ENCODE results near the gene PHF2. TPM values are rescaled to one million over a fixed set of nuclear protein-coding genes. Genes with fewer than 3 reads are reported as not detected.

Gene PHF2
- polyA plus RNA-seq, 3 donors, result 0.40 to 16.0 (median 0.97) TPM

GRCh38 chr9:93702261-93702660 lies 125.9 kb downstream of the PHF2 start:
- DNase-seq, result no peak
- Histone ChIP-seq H3K27ac (ENCODE audit: low read depth in 1 of 2, low read length in 2 of 2) (no peak overlapping the region), H3K4me2 (replicated peaks; ENCODE audit: extremely low read depth, low read length, poor library complexity, severe bottlenecking) (no peak overlapping the region), H3K4me3 (replicated peaks in 1 of 3; ENCODE audit: low read depth in 2 of 3, low read length in 3 of 3) (no peak overlapping the region), H2AFZ (ENCODE audit: insufficient read depth, low read depth, low read length, poor library complexity, severe bottlenecking) (no peak overlapping the region), H3K36me3 (replicated peaks in 1 of 2; ENCODE audit: control insufficient read depth in 1 of 2, insufficient read depth in 2 of 2, low read length in 2 of 2) (no peaks in the 10 kb centered on the region), H4K20me1 (ENCODE audit: insufficient read depth, low read length) (no peaks in the 10 kb centered on the region), H3K79me2 (ENCODE audit: insufficient read depth, low read length) (no peaks in the 10 kb centered on the region), H3K27me3 (ENCODE audit: control insufficient read depth in 2 of 2, insufficient read depth in 2 of 2, low read length in 2 of 2) (peaks cover 0 to 2% of the 10 kb centered on the region in 2 donors), H3K4me1 (ENCODE audit: control insufficient read depth in 1 of 2, insufficient read depth in 2 of 2, low read length in 2 of 2) (no peaks in the 10 kb centered on the region), H3K9me3 (replicated peaks in 1 of 2; ENCODE audit: control insufficient read depth in 1 of 2, insufficient read depth in 1 of 2, low read length in 2 of 2) (peaks cover 6 to 55% of the 10 kb centered on the region in 2 donors), H3K9ac (ENCODE audit: insufficient read depth, low read length, poor library complexity, severe bottlenecking) (no peak overlapping the region)
- Mint-ChIP-seq H3K4me1 (no peaks in the 10 kb centered on the region), H3K9me3 (peaks cover 22 to 52% (median 42%) of the 10 kb centered on the region in 7 donors), H3K4me3 (no peak overlapping the region), H3K36me3 (no peaks in the 10 kb centered on the region), H3K27ac (no peak overlapping the region), H3K27me3 (ENCODE audit: low read depth in 3 of 3) (peaks cover 3 to 7% (median 6%) of the 10 kb centered on the region in 3 donors)
- intact Hi-C loops (cut with micrococcal nuclease), result no loop called here
- TF ChIP-seq, protein P1, sequence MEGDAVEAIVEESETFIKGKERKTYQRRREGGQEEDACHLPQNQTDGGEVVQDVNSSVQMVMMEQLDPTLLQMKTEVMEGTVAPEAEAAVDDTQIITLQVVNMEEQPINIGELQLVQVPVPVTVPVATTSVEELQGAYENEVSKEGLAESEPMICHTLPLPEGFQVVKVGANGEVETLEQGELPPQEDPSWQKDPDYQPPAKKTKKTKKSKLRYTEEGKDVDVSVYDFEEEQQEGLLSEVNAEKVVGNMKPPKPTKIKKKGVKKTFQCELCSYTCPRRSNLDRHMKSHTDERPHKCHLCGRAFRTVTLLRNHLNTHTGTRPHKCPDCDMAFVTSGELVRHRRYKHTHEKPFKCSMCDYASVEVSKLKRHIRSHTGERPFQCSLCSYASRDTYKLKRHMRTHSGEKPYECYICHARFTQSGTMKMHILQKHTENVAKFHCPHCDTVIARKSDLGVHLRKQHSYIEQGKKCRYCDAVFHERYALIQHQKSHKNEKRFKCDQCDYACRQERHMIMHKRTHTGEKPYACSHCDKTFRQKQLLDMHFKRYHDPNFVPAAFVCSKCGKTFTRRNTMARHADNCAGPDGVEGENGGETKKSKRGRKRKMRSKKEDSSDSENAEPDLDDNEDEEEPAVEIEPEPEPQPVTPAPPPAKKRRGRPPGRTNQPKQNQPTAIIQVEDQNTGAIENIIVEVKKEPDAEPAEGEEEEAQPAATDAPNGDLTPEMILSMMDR (IDR thresholded peaks at IDR 0.05), result no peak
- 83% methylated on average over 6 of the region's 7 CpGs for WGBS (ENCODE audit: insufficient coverage)

- Histone ChIP-seq H3K36me3 (replicated peaks in 1 of 2; ENCODE audit: control insufficient read depth in 1 of 2, insufficient read depth in 2 of 2, low read length in 2 of 2) (no peaks in the 10 kb centered on the region), H2AFZ (ENCODE audit: insufficient read depth, low read depth, low read length, poor library complexity, severe bottlenecking) (no peak overlapping the region), H3K4me1 (ENCODE audit: control insufficient read depth in 1 of 2, insufficient read depth in 2 of 2, low read length in 2 of 2) (no peaks in the 10 kb centered on the region), H3K4me2 (replicated peaks; ENCODE audit: extremely low read depth, low read length, poor library complexity, severe bottlenecking) (no peak overlapping the region), H3K79me2 (ENCODE audit: insufficient read depth, low read length) (no peaks in the 10 kb centered on the region), H3K9me3 (replicated peaks in 1 of 2; ENCODE audit: control insufficient read depth in 1 of 2, insufficient read depth in 1 of 2, low read length in 2 of 2) (peaks cover 0 to 10% of the 10 kb centered on the region in 2 donors), H3K27ac (ENCODE audit: low read depth in 1 of 2, low read length in 2 of 2) (no peak overlapping the region), H3K4me3 (replicated peaks in 1 of 3; ENCODE audit: low read depth in 2 of 3, low read length in 3 of 3) (no peak overlapping the region), H3K27me3 (ENCODE audit: control insufficient read depth in 2 of 2, insufficient read depth in 2 of 2, low read length in 2 of 2) (peaks cover 0 to 2% of the 10 kb centered on the region in 2 donors), H4K20me1 (ENCODE audit: insufficient read depth, low read length) (no peaks in the 10 kb centered on the region), H3K9ac (ENCODE audit: insufficient read depth, low read length, poor library complexity, severe bottlenecking) (no peak overlapping the region)
- Mint-ChIP-seq H3K9me3 (peaks cover 7 to 22% (median 18%) of the 10 kb centered on the region in 7 donors), H3K27me3 (ENCODE audit: low read depth in 3 of 3) (peaks cover 5 to 7% (median 6%) of the 10 kb centered on the region in 3 donors), H3K4me1 (no peaks in the 10 kb centered on the region), H3K4me3 (no peak overlapping the region), H3K36me3 (no peaks in the 10 kb centered on the region), H3K27ac (no peak overlapping the region)
- DNase-seq, result no peak
- TF ChIP-seq, protein P1 (IDR thresholded peaks at IDR 0.05), result no peak
- 93% methylated on average over 7 of the region's 8 CpGs for WGBS (ENCODE audit: insufficient coverage)
- intact Hi-C loops (cut with micrococcal nuclease), result no loop called here
These were observed 132.1 kb downstream of the PHF2 start for GRCh38 chr9:93708289-93708986.

Measured in CD14-positive monocyte (primary cell).